Astrocyte (in vitro differentiated cells and primary cell): ENCODE measurements around the gene KLRD1. TPM values are rescaled to one million over a fixed set of nuclear protein-coding genes. Genes with fewer than 3 reads are reported as not detected.
A peak's percentile ranks its signal among the peaks of the same experiment; 100 is the strongest.

Source experiments
- DNase-seq: peaks from one replicate; pipeline ENCODE4 v3.0.0-alpha.2; 2010; ENCODE audit warnings: low read depth
- FAIRE-seq: peaks from 2 replicates; lab custom pipeline; 2011; peaks lifted over from hg19 to GRCh38; lab: Jason Lieb, UNC
- H2AFZ ChIP-seq: 2 replicates; pipeline ENCODE4 v1.6.0; 2012; ENCODE audit warnings: low read depth, low read length, inconsistent platforms
- H3K27ac ChIP-seq: 2 replicates; pipeline ENCODE4 v1.5.1; 2011; ENCODE audit warnings: low read depth, low read length, inconsistent platforms
- H3K27me3 ChIP-seq: 2 replicates; pipeline ENCODE4 v1.6.0; 2011; ENCODE audit warnings: low read length, inconsistent platforms; ENCODE audit not compliant: insufficient read depth
- H3K36me3 ChIP-seq: 2 replicates; pipeline ENCODE4 v1.5.1; 2011; ENCODE audit warnings: low read length, inconsistent platforms; ENCODE audit not compliant: insufficient read depth
- H3K4me1 ChIP-seq: 2 replicates; pipeline ENCODE4 v1.5.1; 2011; ENCODE audit warnings: low read length, inconsistent platforms; ENCODE audit not compliant: insufficient read depth
- H3K4me2 ChIP-seq: 2 replicates; pipeline ENCODE4 v1.6.0; 2012; ENCODE audit warnings: low read length, inconsistent platforms
- H3K4me3 ChIP-seq: 2 replicates; pipeline ENCODE4 v1.5.1; 2011; ENCODE audit warnings: low read depth, mild to moderate bottlenecking, low read length, inconsistent platforms; ENCODE audit not compliant: insufficient read depth
- H3K79me2 ChIP-seq: 2 replicates; pipeline ENCODE4 v1.6.0; 2012; ENCODE audit warnings: mild to moderate bottlenecking, low read length, inconsistent platforms; ENCODE audit not compliant: insufficient read depth
- H3K9ac ChIP-seq: 2 replicates; pipeline ENCODE4 v1.6.0; 2012; ENCODE audit warnings: mild to moderate bottlenecking, low read length, inconsistent platforms
- H3K9me3 ChIP-seq: 2 replicates; pipeline ENCODE4 v1.5.1; 2012; ENCODE audit warnings: low read depth, mild to moderate bottlenecking, low read length, inconsistent platforms; ENCODE audit not compliant: insufficient read depth
- H4K20me1 ChIP-seq: 2 replicates; pipeline ENCODE4 v1.6.0; 2012; ENCODE audit warnings: low read length, inconsistent platforms; ENCODE audit not compliant: insufficient read depth
- H3K27ac Mint-ChIP-seq: one replicate; pipeline ENCODE4 v1.8.0; 2021; ENCODE audit warnings: mild to moderate bottlenecking, mixed read lengths; ENCODE audit not compliant: unreplicated experiment
- H3K27me3 Mint-ChIP-seq: one replicate; pipeline ENCODE4 v1.8.0; 2021; ENCODE audit warnings: low read depth, mixed read lengths; ENCODE audit not compliant: unreplicated experiment
- H3K36me3 Mint-ChIP-seq: one replicate; pipeline ENCODE4 v1.8.0; 2021; ENCODE audit warnings: low read depth, mixed read lengths; ENCODE audit not compliant: unreplicated experiment
- H3K4me1 Mint-ChIP-seq: one replicate; pipeline ENCODE4 v1.8.0; 2021; ENCODE audit warnings: low read depth, mixed read lengths; ENCODE audit not compliant: unreplicated experiment
- H3K4me3 Mint-ChIP-seq: one replicate; pipeline ENCODE4 v1.8.0; 2021; ENCODE audit warnings: mild to moderate bottlenecking, moderate library complexity, mixed read lengths; ENCODE audit not compliant: unreplicated experiment
- H3K9me3 Mint-ChIP-seq: one replicate; pipeline ENCODE4 v1.8.0; 2021; ENCODE audit warnings: mild to moderate bottlenecking, mixed read lengths; ENCODE audit not compliant: unreplicated experiment
- CTCF ChIP-seq: IDR thresholded peaks from 2 replicates; pipeline ENCODE4 v1.5.1; 2011; ENCODE audit warnings: low read depth, mild to moderate bottlenecking, inconsistent platforms, low read length, moderate library complexity; ENCODE audit not compliant: insufficient read depth
- EZH2 ChIP-seq: IDR thresholded peaks from 2 replicates; pipeline ENCODE4 v1.6.1; 2012; ENCODE audit warnings: mild to moderate bottlenecking, low read length, inconsistent platforms; ENCODE audit not compliant: insufficient read depth
- total RNA-seq: library from RNA; stranded (reverse); gene quantifications from 2 replicates; pipeline ENCODE4 v1.2.1, GENCODE V29; 2021

Gene KLRD1
- total RNA-seq, 1 donor from 2014 or later: 0.45 TPM

- H3K4me1 ChIP-seq: no peaks in the 10 kb centered on the region
- no peaks in the 10 kb centered on the region for H3K27me3 Mint-ChIP-seq
- no peaks in the 10 kb centered on the region for H3K9me3 Mint-ChIP-seq
- no peaks in the 10 kb centered on the region for H4K20me1 ChIP-seq
- H3K4me3 ChIP-seq: no peak overlapping the region
- DNase-seq: peak; percentile 91
- H3K36me3 ChIP-seq: no peaks in the 10 kb centered on the region
- no peak overlapping the region for H3K27ac ChIP-seq
- no peak overlapping the region for H2AFZ ChIP-seq
- no peaks in the 10 kb centered on the region for H3K9me3 ChIP-seq
- H3K27ac Mint-ChIP-seq: no peak overlapping the region
- no peaks in the 10 kb centered on the region for H3K79me2 ChIP-seq
- no peak for FAIRE-seq
- peaks cover 21% of the 10 kb centered on the region for H3K27me3 ChIP-seq
- no peak overlapping the region for H3K4me3 Mint-ChIP-seq
- TF ChIP-seq EZH2 (no peak), CTCF (no peak)
- no peak overlapping the region for H3K9ac ChIP-seq
- H3K36me3 Mint-ChIP-seq: no peaks in the 10 kb centered on the region
- no peak overlapping the region for H3K4me2 ChIP-seq
- peaks cover 36% of the 10 kb centered on the region for H3K4me1 Mint-ChIP-seq
Measured at GRCh38 chr12:10304161-10304574, 3.5 kb upstream of the KLRD1 start.

- Histone ChIP-seq H3K9ac (no peak overlapping the region), H3K4me3 (no peak overlapping the region), H3K79me2 (no peaks in the 10 kb centered on the region), H3K27me3 (peaks cover 18% of the 10 kb centered on the region), H3K9me3 (no peaks in the 10 kb centered on the region), H3K4me2 (no peak overlapping the region), H3K27ac (no peak overlapping the region), H3K4me1 (no peaks in the 10 kb centered on the region), H3K36me3 (no peaks in the 10 kb centered on the region), H4K20me1 (no peaks in the 10 kb centered on the region), H2AFZ (no peak overlapping the region)
- Mint-ChIP-seq H3K27ac (no peak overlapping the region), H3K4me3 (no peak overlapping the region), H3K27me3 (no peaks in the 10 kb centered on the region), H3K4me1 (peaks cover 27% of the 10 kb centered on the region), H3K9me3 (no peaks in the 10 kb centered on the region), H3K36me3 (no peaks in the 10 kb centered on the region)
- no peak for TF ChIP-seq EZH2
- no peak for TF ChIP-seq CTCF
- DNase-seq (no peak), FAIRE-seq (no peak)
Measured at GRCh38 chr12:10305411-10305810, 2.3 kb upstream of the KLRD1 start.

GRCh38 chr12:10310926-10311720 lies 3.5 kb downstream of the KLRD1 start:
- H3K36me3 ChIP-seq: no peaks in the 10 kb centered on the region
- H3K4me3 ChIP-seq: no peak overlapping the region
- no peak for TF ChIP-seq CTCF
- H3K4me2 ChIP-seq: no peak overlapping the region
- no peak for FAIRE-seq
- no peaks in the 10 kb centered on the region for H3K4me1 ChIP-seq
- no peaks in the 10 kb centered on the region for H3K79me2 ChIP-seq
- no peaks in the 10 kb centered on the region for H3K4me1 Mint-ChIP-seq
- DNase-seq: peak; percentile 31
- H3K4me3 Mint-ChIP-seq: no peak overlapping the region
- H4K20me1 ChIP-seq: no peaks in the 10 kb centered on the region
- no peaks in the 10 kb centered on the region for H3K9me3 Mint-ChIP-seq
- no peak overlapping the region for H2AFZ ChIP-seq
- peaks cover 5% of the 10 kb centered on the region for H3K27me3 ChIP-seq
- H3K36me3 Mint-ChIP-seq: no peaks in the 10 kb centered on the region
- H3K9me3 ChIP-seq: no peaks in the 10 kb centered on the region
- H3K27ac ChIP-seq: no peak overlapping the region
- H3K9ac ChIP-seq: no peak overlapping the region
- no peaks in the 10 kb centered on the region for H3K27me3 Mint-ChIP-seq
- H3K27ac Mint-ChIP-seq: no peak overlapping the region
